WTC11 (cell line): ENCODE data around the gene EREG.

ENCODE experiments used
- ATF2 ChIP-seq: sonication (generic); formaldehyde crosslinking; IDR thresholded peaks from 2 replicates; pipeline ENCODE4 v1.8.1; 2022; ENCODE audit warnings: low read depth, missing genetic modification reagents, borderline replicate concordance
- TF ChIP-seq, protein P1 (sequence below): fragments of 200-600 bp; IDR thresholded peaks from 2 replicates; pipeline ENCODE4 v1.8.0; 2022; ENCODE audit warnings: antibody characterized with exemption

DNA sequence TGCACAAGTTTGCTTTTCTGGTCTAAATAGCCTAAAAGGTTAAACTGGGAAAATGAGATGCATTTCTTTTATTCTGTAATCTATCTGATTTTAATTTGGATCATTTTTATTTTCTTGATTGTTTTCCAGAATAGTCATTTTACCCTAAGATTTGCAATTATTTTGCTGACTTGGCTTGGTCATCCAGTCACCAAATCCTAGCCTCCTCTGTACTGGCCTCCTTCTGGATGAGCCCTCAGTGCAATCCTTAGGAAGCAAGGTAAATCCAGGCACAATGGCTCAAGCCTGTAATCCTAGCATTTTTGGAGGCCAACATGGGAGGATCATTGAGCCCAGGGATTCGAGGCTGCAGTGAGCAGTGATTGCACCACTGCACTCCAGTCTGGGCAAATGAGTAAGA is 9.2 kb downstream of the EREG start:
- TF ChIP-seq, protein P1, sequence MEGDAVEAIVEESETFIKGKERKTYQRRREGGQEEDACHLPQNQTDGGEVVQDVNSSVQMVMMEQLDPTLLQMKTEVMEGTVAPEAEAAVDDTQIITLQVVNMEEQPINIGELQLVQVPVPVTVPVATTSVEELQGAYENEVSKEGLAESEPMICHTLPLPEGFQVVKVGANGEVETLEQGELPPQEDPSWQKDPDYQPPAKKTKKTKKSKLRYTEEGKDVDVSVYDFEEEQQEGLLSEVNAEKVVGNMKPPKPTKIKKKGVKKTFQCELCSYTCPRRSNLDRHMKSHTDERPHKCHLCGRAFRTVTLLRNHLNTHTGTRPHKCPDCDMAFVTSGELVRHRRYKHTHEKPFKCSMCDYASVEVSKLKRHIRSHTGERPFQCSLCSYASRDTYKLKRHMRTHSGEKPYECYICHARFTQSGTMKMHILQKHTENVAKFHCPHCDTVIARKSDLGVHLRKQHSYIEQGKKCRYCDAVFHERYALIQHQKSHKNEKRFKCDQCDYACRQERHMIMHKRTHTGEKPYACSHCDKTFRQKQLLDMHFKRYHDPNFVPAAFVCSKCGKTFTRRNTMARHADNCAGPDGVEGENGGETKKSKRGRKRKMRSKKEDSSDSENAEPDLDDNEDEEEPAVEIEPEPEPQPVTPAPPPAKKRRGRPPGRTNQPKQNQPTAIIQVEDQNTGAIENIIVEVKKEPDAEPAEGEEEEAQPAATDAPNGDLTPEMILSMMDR, result no peak
- no peak for TF ChIP-seq ATF2 (CRISPR knock-in tag)
